DOHH2 (cell line): ENCODE measurements around the gene SYK.
"Not testable (repeated sequence)": the region's sequence is repeated elsewhere in the genome, so short reads cannot be mapped to it uniquely, and the experiment has no call there.

Source experiments
- CTCF ChIP-seq: fragments of 200-600 bp; sonication (generic); IDR thresholded peaks from one replicate; pipeline ENCODE4 v1.5.1; 2014; ENCODE audit warnings: antibody characterized with exemption, mild to moderate bottlenecking, low read depth, low read length; ENCODE audit not compliant: poor library complexity, severe bottlenecking
- EZH2phosphoT487 ChIP-seq: fragments of 200-600 bp; sonication (generic); IDR thresholded peaks from 2 replicates; pipeline ENCODE4 v1.6.1; 2017; ENCODE audit warnings: borderline replicate concordance, mild to moderate bottlenecking, antibody characterized with exemption, low read length, moderate library complexity, mixed read lengths

GRCh38 chr9:90821236-90821635 is 19.6 kb downstream of the SYK start:
- TF ChIP-seq CTCF, EZH2phosphoT487: not testable (repeated sequence)
